Gastrocnemius medialis (tissue), 4 donors: Measurements from ENCODE around the gene STX8. TPM values are rescaled to one million over a fixed set of nuclear protein-coding genes. Genes with fewer than 3 reads are reported as not detected.
"Not testable (repeated sequence)": the region's sequence is repeated elsewhere in the genome, so short reads cannot be mapped to it uniquely, and the experiment has no call there.

Experiments
- ATAC-seq, 2 donors: fragments of 150-250 bp; one replicate each; pipeline ENCODE4 v1.9.1; 2016
- DNase-seq, 2 donors: peaks; one replicate each; pipeline ENCODE4 v3.0.0-alpha.2; 2019
- H3K27ac ChIP-seq, 4 donors: fragments of 200-600 bp; sonication (generic); 1 replicate in 1 of 4; 2 replicates in 3 of 4; pipeline ENCODE4 v1.5.1; 2016 to 2018; ENCODE audit warnings: mild to moderate bottlenecking in 2 of 4, moderate library complexity in 1 of 4
- H3K27me3 ChIP-seq, 3 donors: fragments of 200-600 bp; sonication (generic) in 2 of 3; 1 replicate in 1 of 3; 2 replicates in 2 of 3; pipeline versions ENCODE4 v1.5.1 to v1.6.0; 2016 to 2019; ENCODE audit warnings: mild to moderate bottlenecking in 1 of 3, moderate library complexity in 1 of 3
- H3K36me3 ChIP-seq, 2 donors: fragments of 200-600 bp; sonication (generic) in 1 of 2; one replicate each; pipeline ENCODE4 v1.5.1; 2017 to 2018
- H3K4me1 ChIP-seq, 2 donors: fragments of 200-600 bp; sonication (generic) in 1 of 2; one replicate each; pipeline ENCODE4 v1.5.1; 2016 to 2017; ENCODE audit warnings: mild to moderate bottlenecking in 2 of 2
- H3K4me3 ChIP-seq, 4 donors: fragments of 200-600 bp; sonication (generic) in 3 of 4; 1 replicate in 1 of 4; 2 replicates in 3 of 4; pipeline ENCODE4 v1.5.1; 2016 to 2019; ENCODE audit warnings: mild to moderate bottlenecking in 2 of 4
- H3K9me3 ChIP-seq, 3 donors: fragments of 200-600 bp; sonication (generic) in 2 of 3; 1 replicate in 1 of 3; 2 replicates in 2 of 3; pipeline ENCODE4 v1.5.1; 2016 to 2019
- POLR2A ChIP-seq, 2 donors: fragments of 450-650 bp; IDR thresholded peaks; one replicate each; pipeline ENCODE4 v1.6.1; 2017; ENCODE audit warnings: antibody characterized with exemption in 2 of 2, mild to moderate bottlenecking in 2 of 2, moderate library complexity in 2 of 2
- in situ Hi-C, 4 donors: fragments of 200-750 bp; cut with MboI; loops; one replicate each; pipeline versions ENCODE4 v1.15.0 to v1.8.0; 2017; ENCODE audit warnings: low sequenced_read_pairs in 4 of 4
- intact Hi-C: fragments of 100-400 bp; cut with DNase I; formaldehyde crosslinking; loops from one replicate; pipeline ENCODE4 v1.15.1; 2023; ENCODE audit warnings: low total_unique reads
- total RNA-seq, 4 donors: library from RNA; depleted of rRNA; stranded (reverse); fragments of >200 nt; gene quantifications; one replicate each; pipeline versions ENCODE4 v1.1.0 to v1.2.3, GENCODE V29; 2016
- TF ChIP-seq, protein P1 (sequence below), 5 experiments: fragments of 450-650 bp in 3 of 5; fragments of 200-600 bp in 2 of 5; sonication (generic) in 2 of 5; IDR thresholded peaks in 4 of 5; conservative IDR thresholded peaks in 1 of 5; 1 replicate in 4 of 5; 2 replicates in 1 of 5; pipeline ENCODE4 v1.5.1; 2016 to 2019; ENCODE audit warnings: antibody characterized with exemption in 5 of 5, mild to moderate bottlenecking in 3 of 5, moderate library complexity in 3 of 5

The STX8 gene
- total RNA-seq, 4 donors from 2014 or later = 39.1 to 67.7 (median 58.2) TPM

DNA sequence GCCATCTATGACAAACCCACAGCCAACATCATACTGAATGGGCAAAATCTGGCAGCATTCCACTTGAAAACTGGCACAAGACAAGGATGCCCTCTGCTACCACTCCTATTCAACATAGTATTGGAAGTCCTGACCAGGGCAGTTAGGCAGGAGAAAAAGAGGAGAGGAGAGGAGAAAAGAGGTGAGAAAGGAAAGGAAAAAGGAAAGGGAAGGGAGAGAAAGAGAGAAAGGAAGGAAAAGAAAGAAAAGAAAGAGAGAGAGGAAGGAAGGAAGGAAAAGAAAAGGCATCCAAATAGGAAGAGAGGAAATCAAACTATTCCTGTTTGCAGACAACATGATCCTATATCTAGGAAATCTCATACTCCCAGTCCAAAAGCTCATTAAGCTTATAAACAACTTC, 11.5 kb downstream of the STX8 start:
- Histone ChIP-seq H3K36me3 (peaks cover 4 to 17% of the 10 kb centered on the region in 2 donors), H3K4me1 (peaks cover 0 to 4% of the 10 kb centered on the region in 2 donors), H3K4me3 (no peak overlapping the region), H3K27ac (no peak overlapping the region), H3K27me3 (no peaks in the 10 kb centered on the region), H3K9me3 (no peaks in the 10 kb centered on the region)
- no peak for ATAC-seq
- intact Hi-C loops (no loop called here), in situ Hi-C loops (no loop called here)
- DNase-seq = no peak
- TF ChIP-seq, protein P1, sequence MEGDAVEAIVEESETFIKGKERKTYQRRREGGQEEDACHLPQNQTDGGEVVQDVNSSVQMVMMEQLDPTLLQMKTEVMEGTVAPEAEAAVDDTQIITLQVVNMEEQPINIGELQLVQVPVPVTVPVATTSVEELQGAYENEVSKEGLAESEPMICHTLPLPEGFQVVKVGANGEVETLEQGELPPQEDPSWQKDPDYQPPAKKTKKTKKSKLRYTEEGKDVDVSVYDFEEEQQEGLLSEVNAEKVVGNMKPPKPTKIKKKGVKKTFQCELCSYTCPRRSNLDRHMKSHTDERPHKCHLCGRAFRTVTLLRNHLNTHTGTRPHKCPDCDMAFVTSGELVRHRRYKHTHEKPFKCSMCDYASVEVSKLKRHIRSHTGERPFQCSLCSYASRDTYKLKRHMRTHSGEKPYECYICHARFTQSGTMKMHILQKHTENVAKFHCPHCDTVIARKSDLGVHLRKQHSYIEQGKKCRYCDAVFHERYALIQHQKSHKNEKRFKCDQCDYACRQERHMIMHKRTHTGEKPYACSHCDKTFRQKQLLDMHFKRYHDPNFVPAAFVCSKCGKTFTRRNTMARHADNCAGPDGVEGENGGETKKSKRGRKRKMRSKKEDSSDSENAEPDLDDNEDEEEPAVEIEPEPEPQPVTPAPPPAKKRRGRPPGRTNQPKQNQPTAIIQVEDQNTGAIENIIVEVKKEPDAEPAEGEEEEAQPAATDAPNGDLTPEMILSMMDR (IDR thresholded peaks at IDR 0.05 in 4 of 5, conservative IDR thresholded peaks at IDR 0.05 in 1 of 5) = no peak
- no peak for TF ChIP-seq POLR2A (IDR thresholded peaks at IDR 0.05)

DNA sequence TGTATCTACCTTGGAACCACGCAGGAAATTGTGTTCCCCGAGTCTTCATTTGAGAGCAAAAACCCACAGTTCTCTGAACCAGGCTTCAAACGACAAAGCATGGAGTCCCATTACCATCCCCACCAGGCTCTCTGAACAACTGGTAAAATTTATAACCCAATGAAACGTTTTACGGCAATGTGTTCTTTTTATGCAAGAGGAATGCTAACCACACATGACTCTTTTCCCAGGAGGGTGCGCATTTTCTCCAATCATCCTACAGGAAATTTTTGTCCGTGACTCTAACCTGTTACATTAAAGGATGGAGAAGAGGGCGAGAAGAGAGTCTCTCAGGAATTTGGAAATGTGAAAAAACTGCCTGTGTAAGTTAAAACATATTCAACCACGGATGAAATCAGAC, 17.8 kb downstream of the STX8 start:
- H3K9me3 ChIP-seq = no peaks in the 10 kb centered on the region
- TF ChIP-seq, protein P1 (IDR thresholded peaks at IDR 0.05 in 4 of 5, conservative IDR thresholded peaks at IDR 0.05 in 1 of 5) = no peak
- TF ChIP-seq POLR2A (IDR thresholded peaks at IDR 0.05) = no peak
- ATAC-seq = no peak
- intact Hi-C loops = no loop called here
- in situ Hi-C loops = no loop called here
- H3K27ac ChIP-seq = no peak overlapping the region
- no peak for DNase-seq
- H3K4me1 ChIP-seq = no peaks in the 10 kb centered on the region
- no peaks in the 10 kb centered on the region for H3K27me3 ChIP-seq
- H3K36me3 ChIP-seq = no peaks in the 10 kb centered on the region
- no peak overlapping the region for H3K4me3 ChIP-seq

DNA sequence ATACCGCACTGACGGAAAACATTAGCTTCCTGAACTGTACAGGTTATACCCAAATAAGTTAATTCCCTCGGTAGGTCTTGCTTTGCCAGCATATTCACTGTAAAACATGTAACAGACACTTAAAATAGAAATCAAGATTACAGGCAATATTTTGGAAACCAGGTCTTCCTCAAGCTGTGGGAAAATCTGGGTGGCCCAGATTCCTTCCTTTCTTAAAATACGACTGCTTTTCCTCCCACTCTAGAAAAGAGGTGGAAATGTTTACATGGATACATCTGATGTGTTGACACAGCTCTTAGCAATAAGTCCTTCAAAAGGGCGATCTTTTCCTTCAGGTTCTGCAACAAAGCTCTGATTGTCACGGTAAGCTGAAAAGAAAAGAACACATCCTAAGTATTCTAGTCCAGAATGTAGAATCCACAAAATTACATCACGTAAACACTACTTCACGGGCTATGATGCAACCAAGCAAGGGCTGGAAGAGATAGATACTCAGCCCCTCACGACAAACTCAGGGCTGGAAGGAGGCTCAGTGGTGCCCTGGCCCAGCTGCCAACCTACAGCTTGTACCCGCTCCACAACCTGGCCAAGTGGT, 18.4 kb downstream of the STX8 start:
- H3K36me3 ChIP-seq = no peaks in the 10 kb centered on the region
- TF ChIP-seq POLR2A (IDR thresholded peaks at IDR 0.05) = no peak
- TF ChIP-seq, protein P1 (IDR thresholded peaks at IDR 0.05 in 4 of 5, conservative IDR thresholded peaks at IDR 0.05 in 1 of 5) = no peak
- no peaks in the 10 kb centered on the region for H3K9me3 ChIP-seq
- in situ Hi-C loops (no loop called here), intact Hi-C loops (no loop called here)
- no peak for ATAC-seq
- DNase-seq = no peak
- H3K4me1 ChIP-seq = no peaks in the 10 kb centered on the region
- no peak overlapping the region for H3K4me3 ChIP-seq
- no peak overlapping the region for H3K27ac ChIP-seq
- no peaks in the 10 kb centered on the region for H3K27me3 ChIP-seq

DNA sequence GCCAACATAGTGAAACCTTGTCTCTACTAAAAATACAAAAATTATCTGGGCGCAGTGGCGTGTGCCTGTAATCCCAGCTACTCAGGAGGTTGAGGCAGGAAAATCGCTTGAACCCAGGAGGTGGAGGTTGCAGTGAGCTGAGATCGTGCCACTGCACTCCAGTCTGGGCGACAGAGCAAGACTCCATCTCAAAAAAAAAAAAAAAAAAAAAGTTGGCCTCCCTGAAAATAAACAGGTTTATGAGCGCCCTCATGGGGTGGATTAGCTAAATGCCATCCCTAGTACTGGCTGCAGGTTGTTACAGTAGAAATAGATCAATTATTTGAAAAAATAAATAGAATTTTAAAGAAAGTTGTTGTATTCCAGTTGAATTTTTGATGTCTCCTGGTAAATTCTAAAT, 20.9 kb downstream of the STX8 start:
- ATAC-seq = not testable (repeated sequence)

DNA sequence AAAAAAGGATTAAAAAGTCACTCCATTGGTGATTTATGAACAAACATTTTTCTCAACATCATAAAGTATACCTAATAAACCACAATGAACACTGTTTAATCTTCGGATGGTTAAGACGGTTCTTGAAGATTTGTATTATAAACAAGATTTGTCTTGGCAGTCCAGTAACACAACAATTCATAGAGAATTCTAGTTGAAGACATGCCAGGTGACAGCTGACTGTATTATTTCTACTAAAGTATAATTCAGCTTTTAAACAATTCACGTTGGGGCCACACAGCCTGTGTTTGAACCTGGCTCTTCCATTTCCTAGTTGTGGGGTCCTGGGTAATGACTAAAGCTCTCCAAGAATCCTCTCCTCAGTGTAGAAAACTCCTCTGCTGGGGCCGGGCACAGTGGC, 22.0 kb downstream of the STX8 start:
- TF ChIP-seq POLR2A (IDR thresholded peaks at IDR 0.05) = no peak
- TF ChIP-seq, protein P1 (IDR thresholded peaks at IDR 0.05 in 4 of 5, conservative IDR thresholded peaks at IDR 0.05 in 1 of 5) = no peak
- Histone ChIP-seq H3K27ac (no peak overlapping the region), H3K4me1 (no peaks in the 10 kb centered on the region), H3K27me3 (no peaks in the 10 kb centered on the region), H3K9me3 (no peaks in the 10 kb centered on the region), H3K36me3 (no peaks in the 10 kb centered on the region), H3K4me3 (no peak overlapping the region)
- intact Hi-C loops (no loop called here), in situ Hi-C loops (no loop called here)
- DNase-seq = no peak
- ATAC-seq = no peak

More for the DNA sequence above, 20.9 kb downstream of the STX8 start:
- H3K4me1 ChIP-seq, intact Hi-C loops, H3K36me3 ChIP-seq, H3K27ac ChIP-seq, in situ Hi-C loops, H3K4me3 ChIP-seq, H3K9me3 ChIP-seq, DNase-seq, H3K27me3 ChIP-seq: not testable (repeated sequence)
